PFSK-1 (cell line): ENCODE measurements around the gene MEGF10.

Source experiments
- POLR2AphosphoS5 ChIP-seq: IDR thresholded peaks from 2 replicates; pipeline ENCODE4 v1.6.1; 2012; ENCODE audit warnings: low read depth, mild to moderate bottlenecking, control low read depth, low read length, moderate library complexity
- REST ChIP-seq, 2 experiments: IDR thresholded peaks; 2 replicates each; pipeline versions ENCODE4 v1.6.1 to v1.8.0; 2011 to 2012; ENCODE audit warnings: low read depth in 2 of 2, low read length in 2 of 2, control low read depth in 1 of 2, inconsistent platforms in 1 of 2, mild to moderate bottlenecking in 1 of 2, moderate library complexity in 1 of 2; ENCODE audit not compliant: insufficient read depth in 1 of 2

DNA sequence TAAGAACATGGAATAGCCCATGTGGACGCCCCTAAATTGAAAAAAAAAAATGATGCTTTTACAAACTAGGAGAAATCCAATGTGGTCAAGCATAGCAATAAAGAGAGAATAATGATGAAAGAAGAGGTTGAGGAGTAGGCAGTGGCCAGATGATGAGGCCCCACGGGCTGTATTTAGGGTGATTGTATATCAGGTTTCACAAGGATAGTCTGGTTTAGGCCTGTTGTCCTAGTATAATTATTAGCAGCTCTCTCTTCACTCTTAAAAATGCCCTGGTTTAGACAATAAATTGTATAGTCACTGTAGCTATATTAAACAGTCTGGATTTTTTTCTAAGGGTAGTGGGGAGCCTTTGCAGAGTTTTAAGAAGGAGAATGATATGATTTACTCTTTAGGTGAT is 124.4 kb downstream of the MEGF10 start:
- TF ChIP-seq REST (IDR thresholded peaks at IDR 0.05; ENCODE audit: insufficient read depth in 1 of 2, low read depth in 2 of 2, low read length in 2 of 2) (no peak), POLR2AphosphoS5 (no peak)
